MCF 10A (cell line): ENCODE results near the gene HMOX1. TPM values are rescaled to one million over a fixed set of nuclear protein-coding genes. Genes with fewer than 3 reads are reported as not detected.

Source experiments
- BruUV-seq: library from RNA; stranded (reverse); fragments of 400-500 nt; replicated peaks from 2 replicates; lab custom pipeline; 2021; lab: Mats Ljungman, UMichigan
- CTCF ChIA-PET: fragments of 300-600 bp; sonication (Branson Sonifier 250); formaldehyde crosslinking; extraction: SDS; loops from one replicate; lab custom pipeline; 2021; ENCODE audit warnings: antibody characterized with exemption, inconsistent platforms; lab: Yijun Ruan, JAX
- POLR2A ChIA-PET: fragments of 300-600, 350-650 bp; sonication (Branson Sonifier 250); formaldehyde crosslinking; extraction: SDS; loops from one replicate; lab custom pipeline; 2020; ENCODE audit warnings: antibody characterized with exemption, inconsistent platforms; lab: Yijun Ruan, JAX
- DNase-seq: peaks from one replicate; pipeline ENCODE4 v3.0.0-alpha.2; 2018; ENCODE audit not compliant: unreplicated experiment
- H3K27ac Mint-ChIP-seq: one replicate; pipeline ENCODE4 v1.8.0; 2022; ENCODE audit warnings: mild to moderate bottlenecking, low read depth, mixed read lengths; ENCODE audit not compliant: unreplicated experiment
- H3K27me3 Mint-ChIP-seq: one replicate; pipeline ENCODE4 v1.8.0; 2022; ENCODE audit warnings: mixed read lengths; ENCODE audit not compliant: insufficient read depth, unreplicated experiment
- H3K36me3 Mint-ChIP-seq: one replicate; pipeline ENCODE4 v1.8.0; 2022; ENCODE audit warnings: mild to moderate bottlenecking, moderate library complexity, mixed read lengths; ENCODE audit not compliant: insufficient read depth, unreplicated experiment
- H3K4me1 Mint-ChIP-seq: one replicate; pipeline ENCODE4 v1.8.0; 2022; ENCODE audit warnings: mixed read lengths; ENCODE audit not compliant: insufficient read depth, unreplicated experiment
- H3K4me3 Mint-ChIP-seq: one replicate; pipeline ENCODE4 v1.8.0; 2022; ENCODE audit warnings: mild to moderate bottlenecking, moderate library complexity, mixed read lengths; ENCODE audit not compliant: unreplicated experiment
- H3K9me3 Mint-ChIP-seq: one replicate; pipeline ENCODE4 v1.8.0; 2022; ENCODE audit warnings: mixed read lengths; ENCODE audit not compliant: unreplicated experiment
- intact Hi-C: fragments of 100-400 bp; cut with micrococcal nuclease; formaldehyde crosslinking; loops from 2 replicates; pipeline ENCODE4 v1.14.1; 2022
- total RNA-seq: library from RNA; stranded (reverse); gene quantifications from 2 replicates; pipeline ENCODE4 v1.2.3, GENCODE V29; 2022
- TF ChIP-seq, protein P1 (sequence below): fragments of 200-600 bp; IDR thresholded peaks from one replicate; pipeline ENCODE4 v1.8.0; 2022; ENCODE audit warnings: antibody characterized with exemption, mild to moderate bottlenecking; ENCODE audit not compliant: unreplicated experiment

Gene HMOX1
- total RNA-seq, 1 experiment from 2014 or later, result 1.9 TPM

DNA sequence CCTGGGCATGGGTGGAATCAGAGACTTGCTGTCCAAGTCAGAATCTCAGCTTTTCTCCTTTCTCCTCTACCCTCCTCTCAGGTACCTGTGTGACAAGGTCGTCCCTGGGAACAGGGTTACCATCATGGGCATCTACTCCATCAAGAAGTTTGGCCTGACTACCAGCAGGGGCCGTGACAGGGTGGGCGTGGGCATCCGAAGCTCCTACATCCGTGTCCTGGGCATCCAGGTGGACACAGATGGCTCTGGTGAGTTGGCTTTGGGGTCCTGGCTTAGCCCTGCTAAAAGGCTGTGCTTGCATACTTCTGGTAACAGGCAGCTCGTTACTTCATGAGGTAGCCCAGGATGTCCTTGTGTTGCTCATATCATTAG lies 29.8 kb downstream of the HMOX1 start:
- peaks cover 46% of the 10 kb centered on the region for H3K36me3 Mint-ChIP-seq
- H3K4me3 Mint-ChIP-seq, result no peak overlapping the region
- POLR2A ChIA-PET, result no interaction called here
- CTCF ChIA-PET, result interaction anchor here (1.0 to 1.1 kb wide), 2 partner anchors 11 to 21 kb away, joined by 3 read pairs; no protein-coding TSS in a partner anchor
- no peak for DNase-seq
- intact Hi-C loops, result no loop called here
- no peaks in the 10 kb centered on the region for H3K4me1 Mint-ChIP-seq
- H3K27me3 Mint-ChIP-seq, result no peaks in the 10 kb centered on the region
- BruUV-seq, result no TSS peak
- H3K27ac Mint-ChIP-seq, result no peak overlapping the region
- TF ChIP-seq, protein P1, sequence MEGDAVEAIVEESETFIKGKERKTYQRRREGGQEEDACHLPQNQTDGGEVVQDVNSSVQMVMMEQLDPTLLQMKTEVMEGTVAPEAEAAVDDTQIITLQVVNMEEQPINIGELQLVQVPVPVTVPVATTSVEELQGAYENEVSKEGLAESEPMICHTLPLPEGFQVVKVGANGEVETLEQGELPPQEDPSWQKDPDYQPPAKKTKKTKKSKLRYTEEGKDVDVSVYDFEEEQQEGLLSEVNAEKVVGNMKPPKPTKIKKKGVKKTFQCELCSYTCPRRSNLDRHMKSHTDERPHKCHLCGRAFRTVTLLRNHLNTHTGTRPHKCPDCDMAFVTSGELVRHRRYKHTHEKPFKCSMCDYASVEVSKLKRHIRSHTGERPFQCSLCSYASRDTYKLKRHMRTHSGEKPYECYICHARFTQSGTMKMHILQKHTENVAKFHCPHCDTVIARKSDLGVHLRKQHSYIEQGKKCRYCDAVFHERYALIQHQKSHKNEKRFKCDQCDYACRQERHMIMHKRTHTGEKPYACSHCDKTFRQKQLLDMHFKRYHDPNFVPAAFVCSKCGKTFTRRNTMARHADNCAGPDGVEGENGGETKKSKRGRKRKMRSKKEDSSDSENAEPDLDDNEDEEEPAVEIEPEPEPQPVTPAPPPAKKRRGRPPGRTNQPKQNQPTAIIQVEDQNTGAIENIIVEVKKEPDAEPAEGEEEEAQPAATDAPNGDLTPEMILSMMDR, result no peak
- H3K9me3 Mint-ChIP-seq, result no peaks in the 10 kb centered on the region

DNA sequence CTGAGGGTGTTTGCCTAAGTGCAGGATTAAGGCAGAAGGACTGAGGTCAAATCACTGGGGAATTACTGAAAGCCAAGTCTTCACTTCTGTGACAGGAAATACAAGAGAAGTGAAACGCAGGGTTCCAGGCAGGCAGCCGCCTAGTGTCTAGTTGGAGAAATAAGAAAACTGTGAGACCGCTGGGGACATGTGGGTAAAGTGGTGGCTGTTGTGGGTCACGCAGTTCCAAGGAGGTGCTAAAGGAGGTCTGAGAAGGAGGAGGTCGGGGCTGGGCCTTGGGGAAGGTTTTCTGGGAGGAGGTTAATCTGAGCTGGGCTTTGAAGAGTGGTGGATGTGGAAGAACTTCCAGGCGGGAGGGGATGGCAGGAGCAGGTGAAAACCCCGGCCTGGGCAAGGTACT lies 30.2 kb downstream of the HMOX1 start:
- intact Hi-C loops, result no loop called here
- POLR2A ChIA-PET, result interaction anchor here (1.0 kb wide), 1 partner anchor 30 kb away, joined by 3 read pairs; the partner anchor contains the start of gene HMOX1
- Mint-ChIP-seq H3K27me3 (no peaks in the 10 kb centered on the region), H3K36me3 (peaks cover 48% of the 10 kb centered on the region), H3K4me1 (no peaks in the 10 kb centered on the region), H3K9me3 (no peaks in the 10 kb centered on the region), H3K4me3 (no peak overlapping the region), H3K27ac (no peak overlapping the region)
- TF ChIP-seq, protein P1, result no peak
- no TSS peak for BruUV-seq
- no peak for DNase-seq
- CTCF ChIA-PET, result interaction anchor here (1.0 to 1.2 kb wide), 2 partner anchors 20 to 172 kb away, joined by 3 to 4 read pairs; no protein-coding TSS in a partner anchor

DNA sequence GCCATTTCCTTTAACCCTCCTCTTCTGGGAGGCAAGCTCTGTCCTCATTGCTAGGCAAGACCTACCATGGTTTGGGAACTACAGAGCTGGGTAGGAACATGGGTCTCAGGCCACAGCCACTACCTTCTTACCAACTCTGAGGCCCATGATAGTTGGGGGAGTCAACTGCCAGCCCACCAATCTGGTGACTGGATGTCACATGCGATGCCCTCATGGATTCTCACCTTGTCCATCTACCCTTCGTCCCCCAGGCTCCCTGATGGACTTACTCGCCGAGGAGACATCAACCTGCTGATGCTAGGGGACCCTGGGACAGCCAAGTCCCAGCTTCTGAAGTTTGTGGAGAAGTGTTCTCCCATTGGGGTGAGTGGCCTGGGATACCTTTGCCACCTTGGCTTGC lies 32.7 kb downstream of the HMOX1 start:
- Mint-ChIP-seq H3K4me3 (no peak overlapping the region), H3K27ac (no peak overlapping the region), H3K27me3 (no peaks in the 10 kb centered on the region), H3K9me3 (no peaks in the 10 kb centered on the region), H3K4me1 (no peaks in the 10 kb centered on the region), H3K36me3 (peaks cover 31% of the 10 kb centered on the region)
- BruUV-seq, result no TSS peak
- ChIA-PET POLR2A (no interaction called here), CTCF (interaction anchor here (0.6 to 0.8 kb wide), 2 partner anchors 17 to 542 kb away, joined by 3 to 5 read pairs; no protein-coding TSS in a partner anchor)
- intact Hi-C loops, result no loop called here
- DNase-seq, result no peak
- TF ChIP-seq, protein P1, result no peak

DNA sequence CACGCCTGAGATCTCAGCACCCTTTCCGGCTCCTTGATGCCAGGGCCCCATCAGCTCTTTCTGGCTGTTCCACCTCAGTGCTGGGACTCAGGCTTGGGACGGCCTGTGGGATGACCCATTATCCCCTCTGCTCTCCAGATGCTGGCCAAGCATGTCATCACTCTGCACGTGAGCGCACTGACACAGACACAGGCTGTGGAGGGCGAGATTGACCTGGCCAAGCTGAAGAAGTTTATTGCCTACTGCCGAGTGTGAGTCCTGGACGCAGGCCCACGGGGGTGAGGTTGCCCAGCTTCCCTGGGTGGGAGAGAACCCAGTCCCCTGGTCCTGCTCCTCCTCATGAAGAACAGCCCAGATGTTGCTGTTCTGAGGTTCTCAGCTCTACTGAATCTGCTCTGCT lies 36.7 kb downstream of the HMOX1 start:
- Mint-ChIP-seq H3K4me1 (no peaks in the 10 kb centered on the region), H3K9me3 (no peaks in the 10 kb centered on the region), H3K27me3 (no peaks in the 10 kb centered on the region), H3K4me3 (no peak overlapping the region), H3K36me3 (peaks cover 14% of the 10 kb centered on the region), H3K27ac (no peak overlapping the region)
- intact Hi-C loops, result no loop called here
- BruUV-seq, result no TSS peak
- ChIA-PET POLR2A (interaction anchor here (1.2 kb wide), 1 partner anchor 36 kb away, joined by 3 read pairs; no protein-coding TSS in a partner anchor), CTCF (interaction anchor here (0.6 to 3.3 kb wide), 4 partner anchors 66 to 513 kb away, joined by 3 to 22 read pairs (median 3); no protein-coding TSS in a partner anchor)
- no peak for DNase-seq
- TF ChIP-seq, protein P1, result no peak
